ENCODE results near the gene ODAD4. TPM values are rescaled to one million over a fixed set of nuclear protein-coding genes. Genes with fewer than 3 reads are reported as not detected.
A peak's percentile ranks its signal among the peaks of the same experiment; 100 is the strongest.

The ODAD4 gene
- total RNA-seq, 1 donor from 2014 or later: 6.3 TPM

DNA sequence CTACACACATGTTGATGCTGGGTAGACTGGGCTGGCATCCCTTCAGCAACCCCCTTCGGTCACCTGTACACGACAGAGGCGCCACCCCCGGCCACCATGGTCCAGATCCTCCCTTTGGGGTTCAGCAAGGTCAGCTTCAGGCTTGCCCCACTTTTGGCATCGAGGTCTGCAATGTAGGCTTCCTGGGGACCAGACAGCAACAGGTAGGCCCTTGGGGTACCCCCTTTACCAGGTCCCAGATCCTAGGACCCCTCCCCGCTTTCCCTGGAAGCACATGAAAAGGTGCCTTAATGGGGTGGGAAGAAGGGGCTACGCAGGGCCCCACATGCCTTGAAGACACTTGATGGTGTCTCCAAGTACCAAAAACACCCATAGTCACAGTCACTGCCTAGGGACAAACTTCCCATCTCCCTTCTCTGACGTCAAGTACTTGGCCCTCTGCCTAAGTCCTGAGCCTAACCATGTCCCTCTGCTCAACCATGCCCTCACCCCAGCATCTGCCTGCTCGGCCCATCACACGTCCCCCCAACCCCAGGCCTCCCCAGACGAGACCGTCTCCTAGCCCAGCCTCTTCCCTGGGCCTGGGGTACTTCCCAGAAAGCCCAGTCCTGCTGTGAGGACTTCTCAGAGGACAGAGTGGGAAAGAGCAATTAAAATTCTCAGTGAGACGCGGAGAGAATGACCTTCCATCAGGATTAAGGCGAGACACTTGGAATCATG lies 23.8 kb upstream of the ODAD4 start:
- H3K27me3 Mint-ChIP-seq: no peaks in the 10 kb centered on the region
- TF ChIP-seq, protein P1, sequence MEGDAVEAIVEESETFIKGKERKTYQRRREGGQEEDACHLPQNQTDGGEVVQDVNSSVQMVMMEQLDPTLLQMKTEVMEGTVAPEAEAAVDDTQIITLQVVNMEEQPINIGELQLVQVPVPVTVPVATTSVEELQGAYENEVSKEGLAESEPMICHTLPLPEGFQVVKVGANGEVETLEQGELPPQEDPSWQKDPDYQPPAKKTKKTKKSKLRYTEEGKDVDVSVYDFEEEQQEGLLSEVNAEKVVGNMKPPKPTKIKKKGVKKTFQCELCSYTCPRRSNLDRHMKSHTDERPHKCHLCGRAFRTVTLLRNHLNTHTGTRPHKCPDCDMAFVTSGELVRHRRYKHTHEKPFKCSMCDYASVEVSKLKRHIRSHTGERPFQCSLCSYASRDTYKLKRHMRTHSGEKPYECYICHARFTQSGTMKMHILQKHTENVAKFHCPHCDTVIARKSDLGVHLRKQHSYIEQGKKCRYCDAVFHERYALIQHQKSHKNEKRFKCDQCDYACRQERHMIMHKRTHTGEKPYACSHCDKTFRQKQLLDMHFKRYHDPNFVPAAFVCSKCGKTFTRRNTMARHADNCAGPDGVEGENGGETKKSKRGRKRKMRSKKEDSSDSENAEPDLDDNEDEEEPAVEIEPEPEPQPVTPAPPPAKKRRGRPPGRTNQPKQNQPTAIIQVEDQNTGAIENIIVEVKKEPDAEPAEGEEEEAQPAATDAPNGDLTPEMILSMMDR (IDR thresholded peaks at IDR 0.05; ENCODE audit: unreplicated experiment): no peak
- no peaks in the 10 kb centered on the region for H3K9me3 Mint-ChIP-seq (ENCODE audit: low read depth)
- H3K36me3 Mint-ChIP-seq (ENCODE audit: insufficient read depth): peaks cover 29% of the 10 kb centered on the region
- H3K4me3 Mint-ChIP-seq (ENCODE audit: low read depth): no peak overlapping the region
- peaks cover 16% of the 10 kb centered on the region for H3K4me1 Mint-ChIP-seq (ENCODE audit: low read depth)
- DNase-seq (ENCODE audit: low spot score, unreplicated experiment): no peak
- peak overlapping the region; percentile 78 for H3K27ac Mint-ChIP-seq

DNA sequence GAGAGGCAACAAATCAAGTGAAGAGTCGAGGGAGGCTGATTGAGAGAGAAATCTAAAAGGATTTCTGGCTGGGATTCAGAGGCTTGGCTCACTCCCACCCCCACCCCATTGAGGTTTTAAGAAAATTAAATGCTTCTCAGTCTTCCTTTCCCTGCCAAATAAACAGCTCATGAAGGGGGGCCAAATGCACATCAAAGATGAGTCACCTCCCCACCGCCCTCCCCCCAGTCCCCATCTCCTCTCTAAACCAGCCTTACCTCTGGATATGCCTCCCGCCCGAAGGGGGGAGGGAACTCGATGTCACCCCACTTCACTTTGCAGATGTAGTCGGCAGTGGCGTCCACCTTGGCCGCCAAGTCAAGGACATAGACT lies 23.2 kb upstream of the ODAD4 start:
- peaks cover 16% of the 10 kb centered on the region for H3K4me1 Mint-ChIP-seq (ENCODE audit: low read depth)
- no peaks in the 10 kb centered on the region for H3K9me3 Mint-ChIP-seq (ENCODE audit: low read depth)
- H3K4me3 Mint-ChIP-seq (ENCODE audit: low read depth): no peak overlapping the region
- no peak for DNase-seq (ENCODE audit: low spot score, unreplicated experiment)
- peaks cover 29% of the 10 kb centered on the region for H3K36me3 Mint-ChIP-seq (ENCODE audit: insufficient read depth)
- no peaks in the 10 kb centered on the region for H3K27me3 Mint-ChIP-seq
- TF ChIP-seq, protein P1 (IDR thresholded peaks at IDR 0.05; ENCODE audit: unreplicated experiment): no peak
- H3K27ac Mint-ChIP-seq: peak overlapping the region; percentile 92

DNA sequence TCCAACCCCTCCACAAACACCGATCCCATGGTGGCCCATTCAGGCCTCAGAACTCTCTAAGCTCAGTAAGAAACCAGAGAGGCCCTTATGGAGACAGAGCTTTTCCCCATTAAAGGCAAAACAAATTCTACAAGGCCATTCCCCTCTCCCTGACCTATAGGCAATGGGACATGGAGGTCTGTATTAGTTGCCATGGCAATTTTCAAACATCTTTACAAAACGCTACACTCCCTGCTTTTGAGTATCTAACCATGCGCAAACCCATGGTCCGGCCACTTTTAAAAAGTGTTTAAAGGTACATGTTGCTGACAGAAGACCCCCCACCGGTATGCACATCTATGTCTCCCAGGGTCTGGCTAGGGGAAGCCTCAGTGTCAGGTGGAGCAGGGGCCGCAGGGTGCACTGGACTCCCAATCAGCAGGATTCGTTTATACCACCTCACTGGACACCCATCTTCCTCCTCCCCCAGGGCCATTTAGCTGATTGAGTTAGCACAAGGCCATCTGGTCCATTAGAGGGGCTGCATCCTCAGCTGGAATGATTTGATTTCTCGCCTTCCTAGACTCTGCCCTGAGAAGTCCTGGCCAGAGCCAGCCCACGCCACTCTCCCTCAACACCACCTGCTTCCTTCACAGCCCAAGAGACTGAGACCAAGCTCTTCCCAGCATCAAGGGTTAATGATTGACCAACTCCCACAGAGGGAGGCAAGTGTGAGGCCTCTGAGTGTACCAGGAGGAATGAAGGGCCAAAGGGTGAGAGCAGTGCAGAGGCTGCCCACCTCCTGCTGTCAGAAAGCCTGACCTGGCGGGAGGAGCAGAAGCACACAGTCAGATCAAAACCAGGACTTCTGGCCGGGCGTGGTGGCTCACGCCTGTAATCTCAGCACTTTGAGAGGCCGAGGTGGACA lies 22.5 kb upstream of the ODAD4 start:
- DNase-seq (ENCODE audit: low spot score, unreplicated experiment): peak; percentile 26
- no peaks in the 10 kb centered on the region for H3K27me3 Mint-ChIP-seq
- peaks cover 16% of the 10 kb centered on the region for H3K4me1 Mint-ChIP-seq (ENCODE audit: low read depth)
- TF ChIP-seq, protein P1 (IDR thresholded peaks at IDR 0.05; ENCODE audit: unreplicated experiment): no peak
- peak overlapping the region; percentile 92 for H3K27ac Mint-ChIP-seq
- no peaks in the 10 kb centered on the region for H3K9me3 Mint-ChIP-seq (ENCODE audit: low read depth)
- H3K36me3 Mint-ChIP-seq (ENCODE audit: insufficient read depth): peaks cover 35% of the 10 kb centered on the region
- peak overlapping the region; percentile 0 for H3K4me3 Mint-ChIP-seq (ENCODE audit: low read depth)

DNA sequence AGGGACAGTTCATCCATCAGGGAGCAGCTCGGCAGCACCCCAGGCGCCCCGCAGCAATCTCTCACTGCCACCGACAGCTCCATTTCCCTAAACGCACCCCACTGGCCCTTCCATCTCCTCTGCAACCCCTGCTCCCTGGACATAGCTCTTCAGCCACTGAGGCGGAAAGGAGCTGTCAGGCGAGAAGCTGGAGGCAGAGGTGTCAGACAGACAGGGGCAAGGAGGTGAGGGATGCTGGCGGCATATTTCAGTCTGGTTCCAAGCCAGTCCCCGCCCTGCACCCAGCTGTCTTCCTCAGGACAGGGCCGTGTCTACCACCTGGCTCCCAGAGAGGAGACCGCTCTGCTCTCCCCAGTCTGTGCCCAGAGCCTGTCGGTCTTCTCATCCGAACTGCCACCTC lies 21.3 kb upstream of the ODAD4 start:
- Mint-ChIP-seq H3K27ac (peak overlapping the region; percentile 23), H3K9me3 (ENCODE audit: low read depth) (no peaks in the 10 kb centered on the region), H3K36me3 (ENCODE audit: insufficient read depth) (peaks cover 33% of the 10 kb centered on the region), H3K4me1 (ENCODE audit: low read depth) (peaks cover 21% of the 10 kb centered on the region), H3K4me3 (ENCODE audit: low read depth) (no peak overlapping the region), H3K27me3 (no peaks in the 10 kb centered on the region)
- no peak for DNase-seq (ENCODE audit: low spot score, unreplicated experiment)
- TF ChIP-seq, protein P1 (IDR thresholded peaks at IDR 0.05; ENCODE audit: unreplicated experiment): no peak

DNA sequence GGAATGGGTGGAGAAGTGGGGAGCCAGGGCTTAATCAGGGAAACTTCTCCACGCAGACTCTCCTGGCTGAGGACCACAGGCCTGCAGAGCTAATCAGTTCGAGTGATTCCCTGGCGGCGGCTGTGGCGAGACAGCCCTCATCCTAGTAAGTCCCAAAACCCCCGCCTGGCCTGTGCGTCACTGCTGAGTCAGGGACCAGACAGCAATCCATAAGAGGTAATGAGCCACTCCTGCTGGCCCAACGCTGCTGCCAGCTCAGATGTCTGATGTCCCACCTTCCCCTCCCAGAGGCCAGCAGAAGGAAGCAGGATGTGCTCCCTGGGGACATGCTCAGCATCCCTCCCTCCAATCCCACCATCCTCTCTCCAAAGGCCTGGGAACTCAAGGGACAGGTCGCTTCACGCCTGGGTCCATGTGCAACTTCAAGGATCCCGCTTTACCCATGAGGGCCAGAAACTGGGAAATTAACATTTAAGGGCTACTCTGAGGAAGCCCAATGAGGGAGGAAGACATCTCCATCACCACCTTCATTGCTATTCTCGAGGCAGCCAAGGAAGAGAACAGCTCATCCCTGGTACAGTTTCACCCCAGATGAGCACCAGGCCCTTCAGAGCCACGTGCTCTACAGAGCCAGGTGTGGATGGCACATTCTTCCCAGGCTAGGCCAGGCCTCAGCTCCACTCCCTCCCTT lies 19.6 kb upstream of the ODAD4 start:
- H3K4me3 Mint-ChIP-seq (ENCODE audit: low read depth): no peak overlapping the region
- no peak for DNase-seq (ENCODE audit: low spot score, unreplicated experiment)
- no peaks in the 10 kb centered on the region for H3K27me3 Mint-ChIP-seq
- TF ChIP-seq, protein P1 (IDR thresholded peaks at IDR 0.05; ENCODE audit: unreplicated experiment): no peak
- H3K27ac Mint-ChIP-seq: no peak overlapping the region
- H3K9me3 Mint-ChIP-seq (ENCODE audit: low read depth): no peaks in the 10 kb centered on the region
- peaks cover 38% of the 10 kb centered on the region for H3K4me1 Mint-ChIP-seq (ENCODE audit: low read depth)
- peaks cover 29% of the 10 kb centered on the region for H3K36me3 Mint-ChIP-seq (ENCODE audit: insufficient read depth)
